H1 (cell line): ENCODE data around the gene CYP46A1. TPM values are rescaled to one million over a fixed set of nuclear protein-coding genes. Genes with fewer than 3 reads are reported as not detected.

Experiments
- CTCF ChIA-PET: fragments of 300-600 bp; sonication (Branson Sonifier 250); formaldehyde crosslinking; loops from one replicate; lab custom pipeline; 2021; ENCODE audit not compliant: partially characterized antibody; lab: Charles Lee
- POLR2A ChIA-PET: fragments of 300-600 bp; sonication (Branson Sonifier 250); formaldehyde crosslinking; loops from one replicate; lab custom pipeline; 2021; ENCODE audit warnings: inconsistent platforms; ENCODE audit not compliant: partially characterized antibody; lab: Charles Lee
- DNase-seq, 2 experiments: peaks; one replicate each; pipeline versions ENCODE4 v3.0.0 to v3.0.0-alpha.2; 2010 to 2022; ENCODE audit warnings: low spot score in 2 of 2, low read depth in 1 of 2, mixed read lengths in 1 of 2
- FAIRE-seq: peaks from 2 replicates; lab custom pipeline; 2011; peaks lifted over from hg19 to GRCh38; lab: Jason Lieb, UNC
- H2AFZ ChIP-seq: 2 replicates; pipeline ENCODE4 v1.8.1; 2012; ENCODE audit warnings: low read length, inconsistent platforms
- H2AK5ac ChIP-seq: 2 replicates; pipeline ENCODE4 v1.6.1; 2013; ENCODE audit warnings: low read depth, low read length
- H2BK120ac ChIP-seq: replicated peaks from 2 replicates; pipeline ENCODE3; 2013; ENCODE audit warnings: low read depth, low read length, inconsistent platforms
- H2BK12ac ChIP-seq: 2 replicates; pipeline ENCODE4 v1.6.1; 2013; ENCODE audit warnings: low read depth, low read length
- H2BK15ac ChIP-seq: 2 replicates; pipeline ENCODE4 v1.6.1; 2013; ENCODE audit warnings: low read length
- H2BK20ac ChIP-seq: 2 replicates; pipeline ENCODE4 v1.6.1; 2013; ENCODE audit warnings: low read length
- H2BK5ac ChIP-seq: 2 replicates; pipeline ENCODE4 v1.6.1; 2013; ENCODE audit warnings: low read depth, low read length
- H3K14ac ChIP-seq: 2 replicates; pipeline ENCODE4 v1.6.1; 2013; ENCODE audit warnings: inconsistent platforms; ENCODE audit not compliant: insufficient read length
- H3K18ac ChIP-seq: 2 replicates; pipeline ENCODE4 v1.6.1; 2013; ENCODE audit warnings: low read length; ENCODE audit errors: extremely low read depth
- H3K23ac ChIP-seq: 2 replicates; pipeline ENCODE4 v1.6.1; 2013; ENCODE audit warnings: inconsistent platforms; ENCODE audit not compliant: insufficient read length
- H3K23me2 ChIP-seq: 2 replicates; pipeline ENCODE4 v1.6.1; 2013; ENCODE audit warnings: low read depth, low read length
- H3K27ac ChIP-seq: 2 replicates; pipeline ENCODE4 v1.6.1; 2011; ENCODE audit warnings: low read depth, low read length, inconsistent platforms
- H3K27me3 ChIP-seq, 4 experiments: replicated peaks in 1 of 4; 1 replicate in 1 of 4; 2 replicates in 3 of 4; pipeline versions ENCODE4 v1.6.1 to v1.8.1; 2011 to 2013; ENCODE audit warnings: low read length in 3 of 4, mild to moderate bottlenecking in 3 of 4, inconsistent platforms in 2 of 4, mixed read lengths in 2 of 4, moderate library complexity in 1 of 4; ENCODE audit not compliant: control insufficient read depth in 3 of 4, insufficient read depth in 3 of 4; ENCODE audit errors: extremely low read depth in 1 of 4
- H3K36me3 ChIP-seq, 4 experiments: 2 replicates each; pipeline versions ENCODE4 v1.6.1 to v1.8.1; 2011 to 2013; ENCODE audit warnings: mild to moderate bottlenecking in 4 of 4, low read length in 3 of 4, moderate library complexity in 2 of 4, control low read depth in 1 of 4, inconsistent platforms in 1 of 4; ENCODE audit not compliant: insufficient read depth in 4 of 4, control insufficient read depth in 2 of 4
- H3K4ac ChIP-seq: replicated peaks from 2 replicates; pipeline ENCODE3; 2013; ENCODE audit warnings: low read length, low read depth, mixed read lengths, inconsistent platforms; ENCODE audit not compliant: insufficient read length
- H3K4me1 ChIP-seq, 4 experiments: replicated peaks in 1 of 4; 1 replicate in 1 of 4; 2 replicates in 3 of 4; pipeline versions ENCODE4 v1.6.1 to v1.8.1; 2011 to 2013; ENCODE audit warnings: low read length in 3 of 4, inconsistent platforms in 2 of 4, mixed read lengths in 1 of 4; ENCODE audit not compliant: insufficient read depth in 4 of 4, control insufficient read depth in 3 of 4
- H3K4me2 ChIP-seq, 2 experiments: 2 replicates each; pipeline versions ENCODE4 v1.6.1 to v1.8.1; 2011 to 2013; ENCODE audit warnings: low read depth in 2 of 2, low read length in 2 of 2, control low read depth in 1 of 2, inconsistent platforms in 1 of 2, mild to moderate bottlenecking in 1 of 2; ENCODE audit not compliant: insufficient read depth in 1 of 2
- H3K4me3 ChIP-seq, 4 experiments: fragments of 200-600, 300-600 bp in 1 of 4; sonication (generic), shearing (Covaris generic), sonication (Bioruptor Twin) in 1 of 4; 2 replicates each; pipeline versions ENCODE4 v1.5.1 to v1.8.1; 2011 to 2016; ENCODE audit warnings: low read length in 4 of 4, low read depth in 3 of 4, control low read depth in 2 of 4, inconsistent platforms in 2 of 4, mild to moderate bottlenecking in 2 of 4, mixed read lengths in 1 of 4, moderate library complexity in 1 of 4; ENCODE audit not compliant: insufficient read depth in 2 of 4; ENCODE audit errors: extremely low read depth in 1 of 4
- H3K56ac ChIP-seq: replicated peaks from 2 replicates; pipeline ENCODE3; 2013; ENCODE audit warnings: low read depth, mild to moderate bottlenecking, mixed read lengths, low read length, inconsistent platforms; ENCODE audit not compliant: insufficient read length
- H3K79me1 ChIP-seq: 2 replicates; pipeline ENCODE4 v1.6.1; 2013; ENCODE audit warnings: low read depth, low read length, control low read depth
- H3K79me2 ChIP-seq, 2 experiments: 2 replicates each; pipeline versions ENCODE4 v1.6.1 to v1.8.1; 2012 to 2013; ENCODE audit warnings: low read length in 2 of 2, mild to moderate bottlenecking in 2 of 2, inconsistent platforms in 1 of 2; ENCODE audit not compliant: insufficient read depth in 2 of 2, control insufficient read depth in 1 of 2
- H3K9ac ChIP-seq, 4 experiments: replicated peaks in 1 of 4; 1 replicate in 1 of 4; 2 replicates in 3 of 4; pipeline versions ENCODE4 v1.6.1 to v1.8.1; 2011 to 2013; ENCODE audit warnings: low read depth in 3 of 4, low read length in 3 of 4, control low read depth in 2 of 4, mild to moderate bottlenecking in 2 of 4, moderate library complexity in 2 of 4, inconsistent platforms in 1 of 4; ENCODE audit errors: extremely low read depth in 1 of 4
- H3K9me3 ChIP-seq, 2 experiments: 2 replicates each; pipeline versions ENCODE4 v1.6.1 to v1.8.1; 2012 to 2013; ENCODE audit warnings: mild to moderate bottlenecking in 2 of 2, moderate library complexity in 2 of 2, control low read depth in 1 of 2, inconsistent platforms in 1 of 2, low read depth in 1 of 2, low read length in 1 of 2, mixed read lengths in 1 of 2; ENCODE audit not compliant: insufficient read depth in 2 of 2
- H4K20me1 ChIP-seq, 2 experiments: replicated peaks in 1 of 2; 2 replicates each; pipeline versions ENCODE3 to v1.8.1; 2011 to 2013; ENCODE audit warnings: inconsistent platforms in 2 of 2, low read length in 2 of 2, mild to moderate bottlenecking in 1 of 2; ENCODE audit not compliant: insufficient read depth in 2 of 2, control insufficient read depth in 1 of 2
- H4K5ac ChIP-seq: 2 replicates; pipeline ENCODE4 v1.6.1; 2013; ENCODE audit warnings: low read length, low read depth, mixed read lengths, inconsistent platforms; ENCODE audit not compliant: insufficient read length
- H4K8ac ChIP-seq: 2 replicates; pipeline ENCODE4 v1.8.0; 2013; ENCODE audit warnings: mild to moderate bottlenecking, moderate library complexity, low read length, inconsistent platforms; ENCODE audit not compliant: insufficient read depth; ENCODE audit errors: extremely low read depth
- H4K91ac ChIP-seq: replicated peaks from 2 replicates; pipeline ENCODE3; 2013; ENCODE audit warnings: low read length, mixed read lengths, inconsistent platforms; ENCODE audit not compliant: insufficient read length
- CTCF ChIP-seq, 3 experiments: IDR thresholded peaks; 1 replicate in 2 of 3; 2 replicates in 1 of 3; pipeline versions ENCODE4 v1.5.1 to v1.6.1; 2011; ENCODE audit warnings: low read length in 3 of 3, mild to moderate bottlenecking in 3 of 3, inconsistent platforms in 2 of 3, low read depth in 1 of 3, moderate library complexity in 1 of 3; ENCODE audit not compliant: insufficient read depth in 1 of 3; ENCODE audit errors: control extremely low read depth in 1 of 3
- FOSL1 ChIP-seq: IDR thresholded peaks from 2 replicates; pipeline ENCODE4 v1.6.1; 2011; ENCODE audit warnings: mild to moderate bottlenecking, low read depth, low read length, moderate library complexity; ENCODE audit not compliant: insufficient read depth
- WGBS, 2 experiments: shearing (Covaris generic) in 1 of 2; methylation state at CpG; one replicate each; pipeline versions ENCODE4 v1.1.6 to v1.1.7; 2013 to 2015; ENCODE audit warnings: low lambda C conversion rate in 2 of 2, mixed read lengths in 2 of 2, inconsistent platforms in 1 of 2, low coverage in 1 of 2, missing lambda C conversion rate in 1 of 2; ENCODE audit not compliant: insufficient replicate concordance in 2 of 2, insufficient coverage in 1 of 2, insufficient read length in 1 of 2; ENCODE audit errors: extremely low coverage in 1 of 2, missing lambda C conversion rate in 1 of 2; 5-methylcytosine and 5-hydroxymethylcytosine counted together
- polyA plus RNA-seq, 7 experiments: library from polyadenylated mRNA; depleted of rRNA in 3 of 7; stranded (reverse) in 5 of 7; unstranded in 2 of 7; fragments of >200 nt in 5 of 7; fragments of 200-250 nt in 2 of 7; gene quantifications; 1 replicate in 5 of 7; 2 replicates in 1 of 7; 4 replicates in 1 of 7; pipeline versions ENCODE4 v1.2.1 to v1.2.3, GENCODE V29; 2011 to 2013; ENCODE audit warnings: missing spikeins in 2 of 7, mixed read lengths in 2 of 7
- total RNA-seq: library from RNA; stranded (reverse); fragmentation: NEBNext Ultra II Directional; extraction: Animal tissue kit (Norgen Biotek cat#: 25700); gene quantifications from 2 replicates; pipeline ENCODE4 v1.2.1, GENCODE V29; 2021

CYP46A1 gene
- total and polyA plus RNA-seq, 2 of the 8 experiments (the other 6 are each of a cell fraction or from before 2014, with no cell fraction given): 0.41 to 1.3 TPM

GRCh38 chr14:99648027-99648784, 35.9 kb upstream of the CYP46A1 start:
- WGBS, 2 experiments: 85% methylated on average over 8 of the region's 8 CpGs; no CpG with 5 or more reads in 1 of the 2 experiments

More at GRCh38 chr14:99648027-99648784, 35.9 kb upstream of the CYP46A1 start:
- Histone ChIP-seq H3K23me2 (peaks cover 10% of the 10 kb centered on the region; the same call in 1 of the 2 replicates), H3K18ac (no peak overlapping the region), H2BK12ac (no peak overlapping the region), H3K36me3 (no peaks in the 10 kb centered on the region), H4K20me1 (no peaks in the 10 kb centered on the region), H3K23ac (no peak overlapping the region), H4K5ac (no peak overlapping the region), H3K27ac (no peak overlapping the region), H3K14ac (no peak overlapping the region), H3K4ac (no peak overlapping the region), H3K79me1 (no peaks in the 10 kb centered on the region), H3K4me2 (no peak overlapping the region), H2BK20ac (no peak overlapping the region), H3K4me1 (peaks cover 0 to 14% (median 5%) of the 10 kb centered on the region in 4 experiments; a peak in 5 of 7 replicates), H2AK5ac (no peak overlapping the region), H2BK15ac (peak overlapping the region; percentile 12; the same call in 1 of the 2 replicates), H4K8ac (no peak overlapping the region), H3K79me2 (no peaks in the 10 kb centered on the region), H4K91ac (no peak overlapping the region), H3K56ac (no peak overlapping the region), H3K27me3 (peaks cover 0 to 30% (median 22%) of the 10 kb centered on the region in 4 experiments; a peak in 6 of 7 replicates), H2AFZ (no peak overlapping the region), H2BK5ac (no peak overlapping the region), H3K9ac (no peak overlapping the region), H3K9me3 (no peaks in the 10 kb centered on the region), H3K4me3 (no peak overlapping the region)
- ChIA-PET POLR2A (interaction anchor here (1.4 kb wide), 1 partner anchor 13 kb away, joined by 5 read pairs; no protein-coding TSS in a partner anchor), CTCF (interaction anchor here (0.6 to 1.7 kb wide), 11 partner anchors 8 to 194 kb away, joined by 3 to 4 read pairs (median 3); partner anchors contain the start of gene CYP46A1)
- DNase-seq: no peak
- no peak for TF ChIP-seq FOSL1
- peak in 1 of 3 experiments; percentile 8; a peak in 1 of 4 replicates for TF ChIP-seq CTCF (IDR thresholded peaks at IDR 0.05; ENCODE audit: control extremely low read depth in 1 of 3, insufficient read depth in 1 of 3, low read depth in 1 of 3, low read length in 3 of 3)
- TF ChIP-seq, all 59 proteins: peak for 1
- FAIRE-seq: no peak
- no peak overlapping the region for H2BK120ac ChIP-seq
